H1 (cell line): ENCODE data around the gene ARHGAP26. TPM values are rescaled to one million over a fixed set of nuclear protein-coding genes. Genes with fewer than 3 reads are reported as not detected.

Source experiments
- CTCF ChIA-PET: fragments of 300-600 bp; sonication (Branson Sonifier 250); formaldehyde crosslinking; loops from one replicate; lab custom pipeline; 2021; ENCODE audit not compliant: partially characterized antibody; lab: Charles Lee
- POLR2A ChIA-PET: fragments of 300-600 bp; sonication (Branson Sonifier 250); formaldehyde crosslinking; loops from one replicate; lab custom pipeline; 2021; ENCODE audit warnings: inconsistent platforms; ENCODE audit not compliant: partially characterized antibody; lab: Charles Lee
- DNase-seq, 2 experiments: peaks; one replicate each; pipeline versions ENCODE4 v3.0.0 to v3.0.0-alpha.2; 2010 to 2022; ENCODE audit warnings: low spot score in 2 of 2, low read depth in 1 of 2, mixed read lengths in 1 of 2
- FAIRE-seq: peaks from 2 replicates; lab custom pipeline; 2011; peaks lifted over from hg19 to GRCh38; lab: Jason Lieb, UNC
- H2AFZ ChIP-seq: 2 replicates; pipeline ENCODE4 v1.8.1; 2012; ENCODE audit warnings: low read length, inconsistent platforms
- H2AK5ac ChIP-seq: 2 replicates; pipeline ENCODE4 v1.6.1; 2013; ENCODE audit warnings: low read depth, low read length
- H2BK120ac ChIP-seq: replicated peaks from 2 replicates; pipeline ENCODE3; 2013; ENCODE audit warnings: low read depth, low read length, inconsistent platforms
- H2BK12ac ChIP-seq: 2 replicates; pipeline ENCODE4 v1.6.1; 2013; ENCODE audit warnings: low read depth, low read length
- H2BK15ac ChIP-seq: 2 replicates; pipeline ENCODE4 v1.6.1; 2013; ENCODE audit warnings: low read length
- H2BK20ac ChIP-seq: 2 replicates; pipeline ENCODE4 v1.6.1; 2013; ENCODE audit warnings: low read length
- H2BK5ac ChIP-seq: 2 replicates; pipeline ENCODE4 v1.6.1; 2013; ENCODE audit warnings: low read depth, low read length
- H3K14ac ChIP-seq: 2 replicates; pipeline ENCODE4 v1.6.1; 2013; ENCODE audit warnings: inconsistent platforms; ENCODE audit not compliant: insufficient read length
- H3K18ac ChIP-seq: 2 replicates; pipeline ENCODE4 v1.6.1; 2013; ENCODE audit warnings: low read length; ENCODE audit errors: extremely low read depth
- H3K23ac ChIP-seq: 2 replicates; pipeline ENCODE4 v1.6.1; 2013; ENCODE audit warnings: inconsistent platforms; ENCODE audit not compliant: insufficient read length
- H3K23me2 ChIP-seq: 2 replicates; pipeline ENCODE4 v1.6.1; 2013; ENCODE audit warnings: low read depth, low read length
- H3K27ac ChIP-seq: 2 replicates; pipeline ENCODE4 v1.6.1; 2011; ENCODE audit warnings: low read depth, low read length, inconsistent platforms
- H3K27me3 ChIP-seq, 4 experiments: replicated peaks in 1 of 4; 1 replicate in 1 of 4; 2 replicates in 3 of 4; pipeline versions ENCODE4 v1.6.1 to v1.8.1; 2011 to 2013; ENCODE audit warnings: low read length in 3 of 4, mild to moderate bottlenecking in 3 of 4, inconsistent platforms in 2 of 4, mixed read lengths in 2 of 4, moderate library complexity in 1 of 4; ENCODE audit not compliant: control insufficient read depth in 3 of 4, insufficient read depth in 3 of 4; ENCODE audit errors: extremely low read depth in 1 of 4
- H3K36me3 ChIP-seq, 4 experiments: 2 replicates each; pipeline versions ENCODE4 v1.6.1 to v1.8.1; 2011 to 2013; ENCODE audit warnings: mild to moderate bottlenecking in 4 of 4, low read length in 3 of 4, moderate library complexity in 2 of 4, control low read depth in 1 of 4, inconsistent platforms in 1 of 4; ENCODE audit not compliant: insufficient read depth in 4 of 4, control insufficient read depth in 2 of 4
- H3K4ac ChIP-seq: replicated peaks from 2 replicates; pipeline ENCODE3; 2013; ENCODE audit warnings: low read length, low read depth, mixed read lengths, inconsistent platforms; ENCODE audit not compliant: insufficient read length
- H3K4me1 ChIP-seq, 4 experiments: replicated peaks in 1 of 4; 1 replicate in 1 of 4; 2 replicates in 3 of 4; pipeline versions ENCODE4 v1.6.1 to v1.8.1; 2011 to 2013; ENCODE audit warnings: low read length in 3 of 4, inconsistent platforms in 2 of 4, mixed read lengths in 1 of 4; ENCODE audit not compliant: insufficient read depth in 4 of 4, control insufficient read depth in 3 of 4
- H3K4me2 ChIP-seq, 2 experiments: 2 replicates each; pipeline versions ENCODE4 v1.6.1 to v1.8.1; 2011 to 2013; ENCODE audit warnings: low read depth in 2 of 2, low read length in 2 of 2, control low read depth in 1 of 2, inconsistent platforms in 1 of 2, mild to moderate bottlenecking in 1 of 2; ENCODE audit not compliant: insufficient read depth in 1 of 2
- H3K4me3 ChIP-seq, 4 experiments: fragments of 200-600, 300-600 bp in 1 of 4; sonication (generic), shearing (Covaris generic), sonication (Bioruptor Twin) in 1 of 4; 2 replicates each; pipeline versions ENCODE4 v1.5.1 to v1.8.1; 2011 to 2016; ENCODE audit warnings: low read length in 4 of 4, low read depth in 3 of 4, control low read depth in 2 of 4, inconsistent platforms in 2 of 4, mild to moderate bottlenecking in 2 of 4, mixed read lengths in 1 of 4, moderate library complexity in 1 of 4; ENCODE audit not compliant: insufficient read depth in 2 of 4; ENCODE audit errors: extremely low read depth in 1 of 4
- H3K56ac ChIP-seq: replicated peaks from 2 replicates; pipeline ENCODE3; 2013; ENCODE audit warnings: low read depth, mild to moderate bottlenecking, mixed read lengths, low read length, inconsistent platforms; ENCODE audit not compliant: insufficient read length
- H3K79me1 ChIP-seq: 2 replicates; pipeline ENCODE4 v1.6.1; 2013; ENCODE audit warnings: low read depth, low read length, control low read depth
- H3K79me2 ChIP-seq, 2 experiments: 2 replicates each; pipeline versions ENCODE4 v1.6.1 to v1.8.1; 2012 to 2013; ENCODE audit warnings: low read length in 2 of 2, mild to moderate bottlenecking in 2 of 2, inconsistent platforms in 1 of 2; ENCODE audit not compliant: insufficient read depth in 2 of 2, control insufficient read depth in 1 of 2
- H3K9ac ChIP-seq, 4 experiments: replicated peaks in 1 of 4; 1 replicate in 1 of 4; 2 replicates in 3 of 4; pipeline versions ENCODE4 v1.6.1 to v1.8.1; 2011 to 2013; ENCODE audit warnings: low read depth in 3 of 4, low read length in 3 of 4, control low read depth in 2 of 4, mild to moderate bottlenecking in 2 of 4, moderate library complexity in 2 of 4, inconsistent platforms in 1 of 4; ENCODE audit errors: extremely low read depth in 1 of 4
- H3K9me3 ChIP-seq, 2 experiments: 2 replicates each; pipeline versions ENCODE4 v1.6.1 to v1.8.1; 2012 to 2013; ENCODE audit warnings: mild to moderate bottlenecking in 2 of 2, moderate library complexity in 2 of 2, control low read depth in 1 of 2, inconsistent platforms in 1 of 2, low read depth in 1 of 2, low read length in 1 of 2, mixed read lengths in 1 of 2; ENCODE audit not compliant: insufficient read depth in 2 of 2
- H4K20me1 ChIP-seq, 2 experiments: replicated peaks in 1 of 2; 2 replicates each; pipeline versions ENCODE3 to v1.8.1; 2011 to 2013; ENCODE audit warnings: inconsistent platforms in 2 of 2, low read length in 2 of 2, mild to moderate bottlenecking in 1 of 2; ENCODE audit not compliant: insufficient read depth in 2 of 2, control insufficient read depth in 1 of 2
- H4K5ac ChIP-seq: 2 replicates; pipeline ENCODE4 v1.6.1; 2013; ENCODE audit warnings: low read length, low read depth, mixed read lengths, inconsistent platforms; ENCODE audit not compliant: insufficient read length
- H4K8ac ChIP-seq: 2 replicates; pipeline ENCODE4 v1.8.0; 2013; ENCODE audit warnings: mild to moderate bottlenecking, moderate library complexity, low read length, inconsistent platforms; ENCODE audit not compliant: insufficient read depth; ENCODE audit errors: extremely low read depth
- H4K91ac ChIP-seq: replicated peaks from 2 replicates; pipeline ENCODE3; 2013; ENCODE audit warnings: low read length, mixed read lengths, inconsistent platforms; ENCODE audit not compliant: insufficient read length
- ATF2 ChIP-seq: IDR thresholded peaks from 2 replicates; pipeline ENCODE4 v1.6.1; 2012; ENCODE audit warnings: low read length, inconsistent platforms
- BRCA1 ChIP-seq: IDR thresholded peaks from 2 replicates; pipeline ENCODE4 v1.6.1; 2012; ENCODE audit warnings: low read depth, low read length, improper control_type of control experiment
- CTCF ChIP-seq, 3 experiments: IDR thresholded peaks; 1 replicate in 2 of 3; 2 replicates in 1 of 3; pipeline versions ENCODE4 v1.5.1 to v1.6.1; 2011; ENCODE audit warnings: low read length in 3 of 3, mild to moderate bottlenecking in 3 of 3, inconsistent platforms in 2 of 3, low read depth in 1 of 3, moderate library complexity in 1 of 3; ENCODE audit not compliant: insufficient read depth in 1 of 3; ENCODE audit errors: control extremely low read depth in 1 of 3
- POLR2A ChIP-seq, 2 experiments: IDR thresholded peaks; 1 replicate in 1 of 2; 2 replicates in 1 of 2; pipeline ENCODE4 v1.6.1; 2011; ENCODE audit warnings: low read depth in 2 of 2, low read length in 2 of 2, mild to moderate bottlenecking in 2 of 2; ENCODE audit errors: control extremely low read depth in 1 of 2
- TEAD4 ChIP-seq: IDR thresholded peaks from 2 replicates; pipeline ENCODE4 v1.6.1; 2012; ENCODE audit warnings: low read depth, low read length, inconsistent platforms, mixed read lengths
- USF2 ChIP-seq: IDR thresholded peaks from 2 replicates; pipeline ENCODE4 v1.6.1; 2011; ENCODE audit warnings: low read length, improper control_type of control experiment
- WGBS, 2 experiments: shearing (Covaris generic) in 1 of 2; methylation state at CpG; one replicate each; pipeline versions ENCODE4 v1.1.6 to v1.1.7; 2013 to 2015; ENCODE audit warnings: low lambda C conversion rate in 2 of 2, mixed read lengths in 2 of 2, inconsistent platforms in 1 of 2, low coverage in 1 of 2, missing lambda C conversion rate in 1 of 2; ENCODE audit not compliant: insufficient replicate concordance in 2 of 2, insufficient coverage in 1 of 2, insufficient read length in 1 of 2; ENCODE audit errors: extremely low coverage in 1 of 2, missing lambda C conversion rate in 1 of 2; 5-methylcytosine and 5-hydroxymethylcytosine counted together
- polyA plus RNA-seq, 7 experiments: library from polyadenylated mRNA; depleted of rRNA in 3 of 7; stranded (reverse) in 5 of 7; unstranded in 2 of 7; fragments of >200 nt in 5 of 7; fragments of 200-250 nt in 2 of 7; gene quantifications; 1 replicate in 5 of 7; 2 replicates in 1 of 7; 4 replicates in 1 of 7; pipeline versions ENCODE4 v1.2.1 to v1.2.3, GENCODE V29; 2011 to 2013; ENCODE audit warnings: missing spikeins in 2 of 7, mixed read lengths in 2 of 7
- total RNA-seq: library from RNA; stranded (reverse); fragmentation: NEBNext Ultra II Directional; extraction: Animal tissue kit (Norgen Biotek cat#: 25700); gene quantifications from 2 replicates; pipeline ENCODE4 v1.2.1, GENCODE V29; 2021

The ARHGAP26 gene
- total and polyA plus RNA-seq, 2 of the 8 experiments (the other 6 are each of a cell fraction or from before 2014, with no cell fraction given), result 7.1 to 24.8 TPM

GRCh38 chr5:142945321-142945720 is 175.1 kb downstream of the ARHGAP26 start:
- TF ChIP-seq POLR2A (IDR thresholded peaks at IDR 0.05; ENCODE audit: control extremely low read depth in 1 of 2, low read depth in 2 of 2, low read length in 2 of 2) (no peak), CTCF (IDR thresholded peaks at IDR 0.05; ENCODE audit: control extremely low read depth in 1 of 3, insufficient read depth in 1 of 3, low read depth in 1 of 3, low read length in 3 of 3) (no peak), TEAD4 (no peak), BRCA1 (no peak), ATF2 (no peak), USF2 (no peak)
- no peaks in the 10 kb centered on the region; the same call in 1 of the 2 replicates for H3K23me2 ChIP-seq
- no peak overlapping the region for H4K5ac ChIP-seq
- FAIRE-seq (no peak), DNase-seq (no peak)
- no peaks in the 10 kb centered on the region for H4K20me1 ChIP-seq
- H3K56ac ChIP-seq, result no peak overlapping the region
- ChIA-PET POLR2A (no interaction called here), CTCF (interaction anchor here (1.4 to 1.5 kb wide), 2 partner anchors 24 to 232 kb away, joined by 3 to 4 read pairs; no protein-coding TSS in a partner anchor)
- no peak overlapping the region for H2BK12ac ChIP-seq
- H3K4me1 ChIP-seq, result no peaks in the 10 kb centered on the region
- no peak overlapping the region for H3K18ac ChIP-seq
- no peak overlapping the region for H3K4me3 ChIP-seq
- no peaks in the 10 kb centered on the region for H3K79me2 ChIP-seq
- H4K8ac ChIP-seq, result no peak overlapping the region
- H3K27ac ChIP-seq, result no peak overlapping the region
- no peaks in the 10 kb centered on the region for H3K9me3 ChIP-seq
- H3K79me1 ChIP-seq, result no peaks in the 10 kb centered on the region
- no peak overlapping the region for H2AK5ac ChIP-seq
- H3K4me2 ChIP-seq, result no peak overlapping the region
- peaks cover 0 to 1% (median 0%) of the 10 kb centered on the region in 4 experiments; a peak in 1 of 7 replicates for H3K27me3 ChIP-seq
- no peak overlapping the region for H4K91ac ChIP-seq
- no peak overlapping the region for H3K14ac ChIP-seq
- H2BK120ac ChIP-seq, result no peak overlapping the region
- WGBS, 2 experiments, result 94% methylated on average over 3 of the region's 3 CpGs; no CpG with 5 or more reads in 1 of the 2 experiments
- no peak overlapping the region for H2BK5ac ChIP-seq
- H3K9ac ChIP-seq, result no peak overlapping the region
- H2AFZ ChIP-seq, result no peak overlapping the region
- H3K4ac ChIP-seq, result no peak overlapping the region
- H3K36me3 ChIP-seq, result no peaks in the 10 kb centered on the region
- no peak overlapping the region for H2BK15ac ChIP-seq
- no peak overlapping the region for H2BK20ac ChIP-seq
- no peak overlapping the region for H3K23ac ChIP-seq
